Testis (tissue), 3 donors: ENCODE measurements around the gene KAT6B. TPM values are rescaled to one million over a fixed set of nuclear protein-coding genes. Genes with fewer than 3 reads are reported as not detected.

Experiments
- DNase-seq: peaks from one replicate; pipeline ENCODE4 v3.0.0-alpha.2; 2019
- H3K27ac ChIP-seq, 2 donors: fragments of 200-600 bp; sonication (generic); one replicate each; pipeline ENCODE4 v1.5.1; 2019
- H3K27me3 ChIP-seq: fragments of 200-600 bp; sonication (generic); one replicate; pipeline ENCODE4 v1.5.1; 2019
- H3K36me3 ChIP-seq: fragments of 200-600 bp; sonication (generic); one replicate; pipeline ENCODE4 v1.5.1; 2017; ENCODE audit warnings: low read depth; ENCODE audit errors: missing control alignments
- H3K4me1 ChIP-seq: fragments of 200-600 bp; sonication (generic); one replicate; pipeline ENCODE4 v1.5.1; 2019
- H3K4me3 ChIP-seq, 2 donors: fragments of 200-600 bp; sonication (generic); one replicate each; pipeline ENCODE4 v1.5.1; 2017 to 2019
- H3K9me3 ChIP-seq: fragments of 200-600 bp; sonication (generic); one replicate; pipeline ENCODE4 v1.5.1; 2017
- POLR2A ChIP-seq: fragments of 450-650 bp; IDR thresholded peaks from one replicate; pipeline ENCODE4 v1.6.1; 2017; ENCODE audit warnings: antibody characterized with exemption, mild to moderate bottlenecking, moderate library complexity
- WGBS, 2 donors: methylation state at CpG; one replicate each; pipeline ENCODE4 v1.1.5; 2018; 5-methylcytosine and 5-hydroxymethylcytosine counted together
- intact Hi-C: fragments of 100-400 bp; cut with DNase I; formaldehyde crosslinking; loops from one replicate; pipeline ENCODE4 v1.15.1; 2023; ENCODE audit warnings: low total_unique reads
- polyA plus RNA-seq: library from polyadenylated mRNA; stranded (reverse); fragments of 350-450 nt; fragmentation: Illumina TruSeq; extraction: RNeasy Lipid Tissue Mini Kit (QIAGEN cat#74804); gene quantifications from one replicate; pipeline ENCODE4 v1.2.3, GENCODE V29; 2014; ENCODE audit warnings: low read depth, low replicate concordance; ENCODE audit not compliant: insufficient read depth
- total RNA-seq, 2 donors: library from RNA; depleted of rRNA; stranded (reverse); fragments of >200 nt; gene quantifications; one replicate each; pipeline ENCODE4 v1.2.3, GENCODE V29; 2016
- TF ChIP-seq, protein P1 (sequence below), 3 experiments: fragments of 450-650 bp in 2 of 3; fragments of 200-600 bp in 1 of 3; sonication (generic) in 1 of 3; IDR thresholded peaks; one replicate each; pipeline ENCODE4 v1.5.1; 2016 to 2019; ENCODE audit warnings: antibody characterized with exemption in 3 of 3, mild to moderate bottlenecking in 2 of 3, moderate library complexity in 1 of 3

The KAT6B gene
- total and polyA plus RNA-seq, 3 donors from 2014 or later = 23.9 to 109 (median 106) TPM

DNA sequence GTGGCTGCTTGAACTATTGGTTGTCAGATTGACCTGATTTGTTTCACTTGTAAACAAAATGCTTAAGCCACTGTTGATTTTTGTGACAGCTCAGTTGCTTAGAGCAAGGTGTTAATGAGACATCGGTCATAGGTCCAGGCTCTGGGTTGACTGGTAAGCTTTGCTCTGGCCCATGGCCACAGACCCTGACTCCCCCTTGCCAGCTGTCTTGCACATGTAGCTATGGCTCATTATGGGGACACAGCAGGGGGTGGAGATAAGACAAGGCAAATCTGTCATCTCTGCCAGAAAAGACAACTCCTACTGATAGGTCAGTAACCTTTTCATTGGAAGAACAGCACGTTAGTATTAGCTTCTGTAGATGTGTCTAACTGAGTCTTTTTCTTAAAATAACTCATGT, 95.3 kb downstream of the KAT6B start:
- Histone ChIP-seq H3K36me3 (no peaks in the 10 kb centered on the region), H3K27me3 (no peaks in the 10 kb centered on the region), H3K27ac (peak overlapping the region in 1 of 2 donors; percentile 72), H3K4me1 (peaks cover 54% of the 10 kb centered on the region), H3K9me3 (no peaks in the 10 kb centered on the region), H3K4me3 (no peak overlapping the region)
- DNase-seq = peak; percentile 81
- 40 to 50% methylated on average over 2 of the region's 2 CpGs for WGBS, 2 donors
- intact Hi-C loops = no loop called here
- TF ChIP-seq, protein P1, sequence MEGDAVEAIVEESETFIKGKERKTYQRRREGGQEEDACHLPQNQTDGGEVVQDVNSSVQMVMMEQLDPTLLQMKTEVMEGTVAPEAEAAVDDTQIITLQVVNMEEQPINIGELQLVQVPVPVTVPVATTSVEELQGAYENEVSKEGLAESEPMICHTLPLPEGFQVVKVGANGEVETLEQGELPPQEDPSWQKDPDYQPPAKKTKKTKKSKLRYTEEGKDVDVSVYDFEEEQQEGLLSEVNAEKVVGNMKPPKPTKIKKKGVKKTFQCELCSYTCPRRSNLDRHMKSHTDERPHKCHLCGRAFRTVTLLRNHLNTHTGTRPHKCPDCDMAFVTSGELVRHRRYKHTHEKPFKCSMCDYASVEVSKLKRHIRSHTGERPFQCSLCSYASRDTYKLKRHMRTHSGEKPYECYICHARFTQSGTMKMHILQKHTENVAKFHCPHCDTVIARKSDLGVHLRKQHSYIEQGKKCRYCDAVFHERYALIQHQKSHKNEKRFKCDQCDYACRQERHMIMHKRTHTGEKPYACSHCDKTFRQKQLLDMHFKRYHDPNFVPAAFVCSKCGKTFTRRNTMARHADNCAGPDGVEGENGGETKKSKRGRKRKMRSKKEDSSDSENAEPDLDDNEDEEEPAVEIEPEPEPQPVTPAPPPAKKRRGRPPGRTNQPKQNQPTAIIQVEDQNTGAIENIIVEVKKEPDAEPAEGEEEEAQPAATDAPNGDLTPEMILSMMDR (IDR thresholded peaks at IDR 0.05) = no peak
- TF ChIP-seq POLR2A = no peak

DNA sequence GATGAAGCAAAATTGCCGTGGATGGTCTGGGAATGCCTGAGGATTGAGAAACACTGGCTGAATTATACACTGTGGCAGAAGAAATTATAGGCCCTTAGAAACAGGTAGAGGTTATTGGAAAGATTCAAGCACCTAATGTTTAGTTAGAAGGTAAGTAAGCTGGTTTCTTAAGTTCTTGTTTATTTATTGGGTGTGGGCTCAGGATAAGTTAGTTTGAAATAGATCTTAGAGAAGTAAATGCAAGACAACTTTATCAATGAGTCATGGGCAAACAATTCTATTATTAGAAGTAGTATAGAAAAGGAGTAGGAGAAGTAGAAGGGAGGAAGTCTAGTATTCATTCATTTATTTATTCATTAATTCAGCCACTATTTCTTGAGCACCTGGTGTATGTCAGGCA, 96.5 kb downstream of the KAT6B start:
- no peak for TF ChIP-seq POLR2A
- TF ChIP-seq, protein P1 (IDR thresholded peaks at IDR 0.05) = no peak
- 84 to 90% methylated on average over 1 of the region's 1 CpG for WGBS, 2 donors
- DNase-seq = no peak
- Histone ChIP-seq H3K4me1 (peaks cover 58% of the 10 kb centered on the region), H3K27me3 (no peaks in the 10 kb centered on the region), H3K9me3 (no peaks in the 10 kb centered on the region), H3K36me3 (no peaks in the 10 kb centered on the region), H3K4me3 (no peak overlapping the region), H3K27ac (peak overlapping the region; percentile 67 to 72)
- intact Hi-C loops = no loop called here

DNA sequence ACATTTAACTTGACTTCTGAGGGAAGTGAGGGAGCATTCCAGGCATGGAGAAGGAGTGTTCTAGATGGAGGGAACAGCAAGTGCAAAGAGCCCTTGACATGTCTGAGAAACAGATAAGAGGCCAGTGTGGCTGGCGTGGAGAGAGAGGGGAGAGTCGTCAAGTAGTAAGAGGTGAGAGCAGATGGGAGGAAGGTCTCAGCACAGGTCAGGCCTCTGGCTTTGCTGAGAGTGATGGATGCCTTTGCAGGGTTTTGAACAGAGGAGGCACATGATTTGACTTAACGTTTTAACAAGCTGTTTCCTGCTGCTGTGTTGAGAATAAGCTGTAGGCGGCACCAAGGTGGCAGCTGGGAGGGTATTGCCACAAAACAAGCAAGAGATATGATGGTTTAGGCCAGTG, 97.2 kb downstream of the KAT6B start:
- Histone ChIP-seq H3K36me3 (no peaks in the 10 kb centered on the region), H3K27ac (peak overlapping the region; percentile 67 to 72), H3K27me3 (no peaks in the 10 kb centered on the region), H3K9me3 (no peaks in the 10 kb centered on the region), H3K4me3 (no peak overlapping the region), H3K4me1 (peaks cover 63% of the 10 kb centered on the region)
- no peak for DNase-seq
- TF ChIP-seq, protein P1 (IDR thresholded peaks at IDR 0.05) = no peak
- TF ChIP-seq POLR2A = no peak
- WGBS, 2 donors = 41 to 44% methylated on average over 4 of the region's 4 CpGs
- intact Hi-C loops = no loop called here

DNA sequence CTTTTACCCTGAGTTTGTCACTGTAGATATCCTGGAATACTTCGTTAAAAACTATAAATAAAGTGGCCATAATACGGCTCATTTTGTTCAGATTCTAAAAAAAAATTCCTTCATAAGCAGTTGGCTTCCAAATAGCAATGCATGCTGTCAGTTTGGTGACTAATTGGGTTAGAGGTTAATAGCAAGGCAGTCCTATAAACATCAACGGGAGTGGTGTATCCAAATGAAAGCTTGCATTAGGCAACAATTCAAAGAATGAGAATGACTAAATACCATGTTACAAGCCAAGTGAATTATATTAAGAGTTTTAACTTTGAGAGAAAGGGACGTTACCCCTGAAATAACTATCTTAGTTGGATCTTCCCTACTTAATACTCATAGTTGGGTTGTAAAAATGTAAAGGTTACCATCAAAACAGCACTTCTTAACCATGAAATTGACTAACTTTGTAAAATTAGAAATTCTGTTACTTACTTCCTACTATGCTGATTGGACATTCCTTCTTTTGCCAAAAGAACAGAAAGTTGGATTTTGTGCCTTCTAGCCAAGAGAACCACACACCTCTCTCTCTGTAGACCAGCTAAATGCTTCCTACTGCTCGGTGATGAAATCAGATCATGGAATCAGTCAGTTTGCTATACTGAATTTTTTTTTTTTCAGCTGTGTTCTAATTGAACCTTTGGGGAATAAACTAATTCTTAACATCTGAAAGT, 98.0 kb downstream of the KAT6B start:
- no peak for TF ChIP-seq POLR2A
- TF ChIP-seq, protein P1 (IDR thresholded peaks at IDR 0.05) = no peak
- 22 to 29% methylated on average over 5 of the region's 5 CpGs for WGBS, 2 donors
- Histone ChIP-seq H3K36me3 (no peaks in the 10 kb centered on the region), H3K4me1 (peaks cover 70% of the 10 kb centered on the region), H3K9me3 (no peaks in the 10 kb centered on the region), H3K4me3 (no peak overlapping the region), H3K27me3 (no peaks in the 10 kb centered on the region), H3K27ac (peak overlapping the region; percentile 67 to 72)
- intact Hi-C loops = no loop called here
- no peak for DNase-seq

DNA sequence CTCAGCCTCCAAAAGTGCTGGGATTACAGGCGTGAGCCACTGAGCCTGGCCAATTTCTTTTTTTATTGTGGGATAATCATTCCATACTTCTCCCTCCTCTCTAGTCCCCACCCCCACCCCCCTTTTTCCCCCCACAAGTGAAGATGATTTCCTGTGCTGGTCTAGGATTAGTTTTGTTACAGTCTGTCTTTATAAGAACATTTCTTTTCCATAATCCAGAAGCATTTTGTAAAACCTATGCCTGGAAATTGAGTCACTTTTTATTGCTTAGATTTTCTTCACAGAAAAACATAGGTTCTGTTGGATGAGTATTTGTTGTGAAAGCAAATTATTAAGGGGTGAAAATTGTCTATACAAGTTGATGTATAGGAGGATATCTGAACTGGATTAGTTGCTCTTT, 98.9 kb downstream of the KAT6B start:
- Histone ChIP-seq H3K9me3 (no peaks in the 10 kb centered on the region), H3K4me1 (peaks cover 70% of the 10 kb centered on the region), H3K4me3 (no peak overlapping the region), H3K27ac (peak overlapping the region; percentile 49 to 72), H3K36me3 (no peaks in the 10 kb centered on the region), H3K27me3 (no peaks in the 10 kb centered on the region)
- DNase-seq = no peak
- WGBS, 2 donors = 44 to 50% methylated on average over 1 of the region's 1 CpG
- TF ChIP-seq, protein P1 (IDR thresholded peaks at IDR 0.05) = no peak
- no peak for TF ChIP-seq POLR2A
- intact Hi-C loops = no loop called here
